Spleen (tissue), 7 donors: ENCODE data around the gene ANKFN1.

Source experiments
- CTCF ChIP-seq, 11 experiments: fragments of 200-600 bp in 7 of 11; fragments of 450-650 bp in 4 of 11; sonication (generic) in 4 of 11; IDR thresholded peaks in 8 of 11; conservative IDR thresholded peaks in 3 of 11; 1 replicate in 7 of 11; 2 replicates in 4 of 11; pipeline versions ENCODE4 v1.4.0 to v1.8.0; 2016 to 2021; ENCODE audit warnings: antibody characterized with exemption in 11 of 11, inconsistent platforms in 4 of 11, mild to moderate bottlenecking in 1 of 11
- POLR2A ChIP-seq, 3 donors: fragments of 450-650 bp; IDR thresholded peaks; one replicate each; pipeline ENCODE4 v1.5.1; 2017; ENCODE audit warnings: antibody characterized with exemption in 3 of 3, mild to moderate bottlenecking in 1 of 3
- POLR2AphosphoS5 ChIP-seq, 3 donors: sonication (generic); formaldehyde crosslinking; IDR thresholded peaks; one replicate each; pipeline ENCODE4 v1.5.1; 2017; ENCODE audit warnings: antibody characterized with exemption in 3 of 3
- donor health status: DM: no; HTN: no; CAD: no; lungs with moderate emphysema.
- donor health status: DM: no; HTN: no; CAD: no.
- donor health status: DM: no; HTN: no; CAD: no.

- TF ChIP-seq CTCF (IDR thresholded peaks at IDR 0.05 in 8 of 11, conservative IDR thresholded peaks at IDR 0.05 in 3 of 11) (no peak), POLR2A (IDR thresholded peaks at IDR 0.05) (no peak), POLR2AphosphoS5 (IDR thresholded peaks at IDR 0.05) (no peak)
Observed at GRCh38 chr17:56358651-56359050, 205.4 kb downstream of the ANKFN1 start.
